ENCODE results near the gene KBTBD12.

GRCh38 chr3:127997016-127997415 is 82.0 kb downstream of the KBTBD12 start:
- TF ChIP-seq CTCF (conservative IDR thresholded peaks at IDR 0.05 in 1 of 2, IDR thresholded peaks at IDR 0.05 in 1 of 2; ENCODE audit: low read depth in 1 of 2, low read length in 2 of 2) = no peak
- no peak for TF ChIP-seq EZH2 (IDR thresholded peaks at IDR 0.05; ENCODE audit: low read length, missing control alignments)

All from fibroblast of lung (primary cell).